ENCODE results near the gene SC5D.

DNA sequence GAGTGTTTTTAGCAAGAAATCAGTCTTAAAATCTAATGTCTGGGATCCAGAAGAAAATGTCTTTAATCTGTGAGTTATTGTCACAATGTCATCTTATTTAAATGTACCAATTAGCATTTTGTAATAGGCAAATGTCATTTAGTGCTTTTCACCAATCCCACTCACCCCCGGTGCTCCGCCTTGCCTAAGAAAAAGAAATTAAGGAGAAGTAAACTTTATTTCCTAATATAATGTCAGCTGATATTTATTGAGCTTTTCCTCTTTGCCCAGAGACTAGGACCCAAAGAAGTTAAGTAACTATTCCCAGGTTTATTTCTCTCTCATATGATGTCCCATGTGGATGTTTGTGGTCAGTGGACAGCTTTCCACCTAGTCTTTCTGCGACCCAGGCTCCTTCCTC lies 16.2 kb downstream of the SC5D start:
- no peak for TF ChIP-seq GABPA (IDR thresholded peaks at IDR 0.05; ENCODE audit: low read depth)
- no peak for TF ChIP-seq CTCF (IDR thresholded peaks at IDR 0.05; ENCODE audit: insufficient read depth, low read length)

Data from HL-60 (cell line).